GM19025 (cell line): ENCODE data around the gene ERG.

ENCODE experiments used
- ATAC-seq: cut with Tn5 transposase; IDR thresholded peaks from one replicate; pipeline ENCODE4 v1.9.1; 2021; ENCODE audit warnings: mild to moderate bottlenecking, low read depth, moderate library complexity; ENCODE audit not compliant: unreplicated experiment

ERG gene

GRCh38 chr21:38400195-38400919 is 97.9 kb downstream of the ERG start:
- ATAC-seq: no peak

DNA sequence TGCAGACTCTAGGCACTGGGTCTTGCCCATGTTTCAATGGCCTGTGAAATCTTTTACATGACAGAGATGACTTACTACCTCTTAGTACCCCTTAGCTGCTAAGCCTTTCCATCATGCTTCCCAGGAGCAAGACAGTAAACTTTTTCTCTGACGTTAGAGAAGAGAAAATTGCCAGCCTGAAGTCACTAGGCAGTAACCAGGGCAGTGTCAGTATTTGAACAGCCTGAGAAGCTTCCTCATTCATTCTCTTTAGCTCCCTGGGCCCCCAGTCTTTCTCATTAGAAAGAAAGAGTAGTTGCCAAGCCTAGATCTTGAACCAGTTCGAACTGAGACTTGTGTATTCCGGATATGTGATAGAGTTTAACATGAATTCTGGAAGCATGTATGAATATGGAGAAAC is 99.2 kb downstream of the ERG start:
- no peak for ATAC-seq

- ATAC-seq: no peak
These were observed 102.0 kb downstream of the ERG start for GRCh38 chr21:38396325-38396724.

GRCh38 chr21:38395581-38395980 is 102.7 kb downstream of the ERG start:
- ATAC-seq: no peak

DNA sequence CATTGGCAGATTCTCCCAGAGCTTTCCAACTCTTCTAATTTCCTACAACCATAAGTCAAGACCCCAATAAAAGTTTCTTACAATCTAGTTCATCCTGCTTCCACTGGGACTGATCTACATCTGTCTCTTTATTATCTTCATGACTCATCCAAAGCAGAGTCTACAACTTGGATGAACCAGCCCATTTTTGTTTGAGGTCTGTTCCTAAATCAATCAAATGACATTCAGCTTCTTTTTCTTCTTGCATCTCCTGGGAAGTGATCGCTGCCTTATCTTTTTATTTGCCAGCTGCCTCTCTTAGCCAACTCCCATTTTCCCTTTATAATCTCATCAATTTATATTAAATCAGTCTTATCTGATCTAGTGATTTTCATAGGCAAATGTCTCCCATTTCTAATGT is 105.6 kb downstream of the ERG start:
- no peak for ATAC-seq

DNA sequence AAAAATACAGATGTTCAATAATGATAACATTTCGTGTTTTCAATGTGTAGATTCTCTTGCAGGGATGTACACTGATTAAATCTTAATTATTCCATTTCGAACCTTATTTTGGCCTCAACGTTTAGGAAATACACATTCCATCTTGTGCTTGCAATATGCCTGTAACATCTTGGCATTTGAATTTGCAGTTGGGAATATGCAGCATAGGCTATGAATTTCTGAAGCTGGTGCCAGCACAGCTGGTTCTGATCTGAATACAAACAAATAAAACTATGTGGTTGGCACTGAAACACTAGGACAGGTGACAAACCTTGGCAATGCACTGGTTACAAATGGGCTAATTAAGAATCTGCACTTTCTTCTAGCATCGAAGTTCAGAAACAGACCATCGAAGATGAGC is 108.4 kb downstream of the ERG start:
- no peak for ATAC-seq

DNA sequence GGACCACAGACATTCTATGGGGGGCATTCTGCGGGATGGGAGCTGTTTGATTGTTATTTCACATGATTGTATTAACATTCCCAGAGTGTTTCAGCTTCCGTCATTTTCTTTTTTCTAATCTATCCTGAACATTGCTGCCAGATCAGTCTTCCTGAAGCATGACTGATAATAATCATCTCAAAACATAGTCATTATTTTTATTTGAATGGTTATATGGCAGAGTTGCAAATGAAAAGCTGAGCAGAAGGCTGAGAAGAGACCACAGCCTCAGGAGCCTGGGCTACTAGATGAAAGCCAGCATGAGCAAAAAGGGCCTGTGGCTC is 109.0 kb downstream of the ERG start:
- ATAC-seq: no peak

DNA sequence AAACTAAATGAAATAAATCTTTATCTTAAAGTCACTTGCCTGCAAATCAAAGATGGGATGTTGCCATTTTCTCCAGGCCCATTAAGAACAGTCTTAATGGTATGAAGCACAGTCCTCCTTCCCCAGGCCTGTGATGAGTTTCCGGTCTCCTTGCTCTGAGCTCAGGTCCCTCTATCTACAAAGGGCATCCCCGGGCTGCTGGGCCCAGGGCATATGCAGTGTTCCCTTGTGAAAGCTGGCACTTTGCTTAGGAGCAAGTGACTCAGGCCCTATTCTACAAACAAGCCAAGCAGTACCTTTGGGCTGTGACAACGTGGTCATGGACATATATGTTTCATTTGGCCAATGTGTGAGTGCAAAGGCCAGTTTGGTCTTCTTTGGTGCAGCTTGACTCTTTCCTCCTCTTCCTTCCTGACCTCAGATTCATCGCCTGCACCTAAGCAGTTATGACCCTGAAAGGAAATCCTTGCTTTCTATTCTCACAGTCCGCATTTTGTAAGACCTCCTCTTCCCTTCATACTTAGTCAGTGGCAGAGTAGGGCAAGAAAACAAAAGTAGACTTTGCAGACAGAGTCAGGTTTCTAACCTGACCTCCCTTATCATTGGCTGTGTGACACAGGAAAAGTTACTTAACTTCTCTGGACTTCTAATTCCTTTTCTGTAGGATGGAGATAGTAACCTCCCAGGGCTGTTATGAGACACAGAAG is 109.5 kb downstream of the ERG start:
- ATAC-seq: no peak

DNA sequence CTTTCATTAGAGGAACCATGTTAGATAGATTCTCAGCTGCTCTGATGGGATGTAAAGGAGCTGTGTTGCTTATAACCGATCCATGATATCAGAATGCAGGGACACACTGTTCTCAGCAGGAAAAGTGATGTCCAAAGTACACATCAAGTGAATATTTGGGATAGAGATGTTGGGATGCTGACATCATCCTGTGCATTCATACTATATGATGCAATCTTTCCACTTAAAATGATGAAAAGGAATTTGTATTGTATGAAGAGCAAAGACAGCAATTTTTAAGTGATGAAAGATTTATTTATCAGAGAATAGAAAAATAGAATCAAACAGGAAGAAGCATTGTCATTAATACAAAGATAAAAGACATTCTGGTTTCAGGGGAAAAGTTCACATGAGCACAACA is 110.1 kb downstream of the ERG start:
- ATAC-seq: no peak

- no peak for ATAC-seq
These were observed 111.3 kb downstream of the ERG start for GRCh38 chr21:38386967-38387366.

DNA sequence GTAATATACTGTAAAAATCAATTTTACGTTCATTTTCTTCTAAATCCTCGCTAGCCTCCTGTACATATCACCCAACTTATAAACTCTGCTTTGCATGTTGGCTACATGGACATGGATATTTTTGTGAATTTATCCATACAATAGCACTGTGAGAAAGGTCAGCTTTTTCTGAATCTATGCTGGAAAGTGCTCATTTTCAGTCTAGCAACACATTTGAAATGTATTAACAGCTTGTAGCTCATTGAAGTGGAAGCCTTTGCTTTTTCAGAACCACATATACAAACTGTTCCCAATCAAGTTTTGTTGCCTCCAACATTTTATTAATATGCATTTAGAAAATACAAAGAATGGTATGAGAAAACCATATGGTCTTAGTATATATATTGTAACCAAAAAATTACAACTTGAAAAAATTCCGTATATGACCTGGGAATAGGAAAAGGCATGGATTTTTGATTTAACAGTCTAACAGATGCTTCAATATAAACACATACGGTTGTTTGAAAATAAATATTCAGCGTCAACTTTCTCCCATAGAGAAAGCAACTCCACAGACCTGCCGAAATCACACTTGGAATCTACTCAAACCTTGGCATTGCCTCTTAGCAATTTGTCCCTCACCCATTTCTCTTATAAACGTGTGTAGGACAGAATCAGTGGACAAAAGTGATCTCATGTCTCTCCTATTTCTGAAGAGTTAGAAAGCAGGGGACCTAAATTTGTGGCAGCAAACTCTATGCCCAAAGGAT is 112.7 kb downstream of the ERG start:
- no peak for ATAC-seq

DNA sequence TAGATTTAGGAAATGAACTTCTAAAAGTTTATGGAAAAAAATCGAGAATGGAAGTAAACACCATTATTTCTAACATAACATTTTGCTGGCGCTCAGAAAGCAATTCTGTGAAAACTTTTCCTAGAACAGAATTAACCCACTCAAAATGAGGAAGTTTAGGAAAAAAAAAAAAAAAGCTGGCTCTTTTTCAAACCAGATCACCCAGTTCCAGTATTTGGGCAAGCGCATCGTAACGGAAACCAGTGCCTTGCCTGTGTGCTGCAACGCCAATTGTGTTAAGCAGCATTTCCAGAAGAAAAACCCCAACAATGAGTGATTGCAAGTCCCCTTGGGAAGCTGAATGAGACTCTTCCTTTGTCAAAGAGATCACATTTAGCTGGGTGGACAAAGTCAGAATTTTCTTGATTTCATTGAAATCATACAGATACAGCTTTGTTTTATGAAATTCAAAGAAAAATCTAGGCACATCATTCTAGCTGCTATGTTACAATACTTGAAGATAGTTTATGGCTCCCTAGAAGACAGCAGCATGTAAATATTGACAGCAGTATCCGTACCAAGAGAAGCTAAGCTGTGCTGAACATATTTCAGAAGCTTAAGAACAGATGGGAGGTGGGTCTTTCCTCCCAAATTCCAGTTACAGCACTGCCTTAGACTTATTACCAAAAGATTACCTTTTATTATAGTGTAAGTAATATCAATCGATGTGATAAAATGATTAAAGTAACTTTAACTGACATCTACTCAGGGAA is 113.4 kb downstream of the ERG start:
- no peak for ATAC-seq

DNA sequence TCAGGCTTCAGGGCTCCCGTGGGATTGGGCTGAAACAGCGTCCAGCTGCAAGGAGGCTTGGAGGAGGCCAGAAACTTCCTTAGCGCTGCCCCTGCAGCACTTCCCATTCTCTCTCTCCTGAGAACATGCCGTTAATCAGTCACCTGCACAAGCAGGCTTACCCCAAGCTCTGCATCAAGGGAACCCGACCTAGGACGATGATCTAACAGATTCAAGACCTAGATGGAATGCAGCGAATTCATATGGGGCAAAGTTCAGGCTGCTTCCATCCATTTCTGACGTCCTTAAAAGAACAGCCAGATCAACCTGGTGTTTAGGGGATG is 114.1 kb downstream of the ERG start:
- no peak for ATAC-seq

DNA sequence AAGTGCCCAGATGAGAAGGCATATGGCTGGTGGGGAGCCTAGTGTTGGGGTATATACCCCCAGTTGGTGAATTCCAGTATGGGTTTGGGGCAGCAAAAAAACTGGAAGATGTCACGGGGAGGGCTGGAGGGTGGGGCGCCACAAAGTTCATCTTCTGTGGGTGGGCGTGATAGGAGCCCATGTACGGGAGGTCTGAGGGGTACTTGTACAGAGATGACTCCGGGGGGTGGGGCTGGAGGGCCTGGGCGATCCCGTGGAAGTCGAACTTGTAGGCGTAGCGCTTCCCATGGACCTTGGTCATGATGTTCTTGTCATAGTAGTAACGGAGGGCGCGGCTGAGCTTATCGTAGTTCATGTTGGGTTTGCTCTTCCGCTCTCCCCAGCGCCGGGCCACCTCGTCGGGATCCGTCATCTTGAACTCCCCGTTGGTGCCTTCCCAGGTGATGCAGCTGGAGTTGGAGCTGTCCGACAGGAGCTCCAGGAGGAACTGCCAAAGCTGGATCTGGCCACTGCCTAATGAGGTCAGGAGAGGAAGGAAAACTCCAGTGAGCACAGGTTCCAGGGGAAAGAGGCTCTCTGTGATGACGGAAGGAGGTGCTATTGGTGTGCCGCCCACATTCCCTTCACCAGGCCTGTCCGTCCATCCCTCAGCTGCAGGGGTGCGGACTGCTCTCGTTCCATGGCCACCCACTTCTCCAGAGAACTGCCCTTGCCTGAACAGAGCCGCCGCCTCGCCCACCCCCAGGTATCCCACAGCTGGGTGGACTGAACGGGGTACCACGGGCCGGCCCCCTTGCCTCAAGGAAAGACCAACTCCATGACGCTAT is 114.7 kb downstream of the ERG start:
- ATAC-seq: no peak

DNA sequence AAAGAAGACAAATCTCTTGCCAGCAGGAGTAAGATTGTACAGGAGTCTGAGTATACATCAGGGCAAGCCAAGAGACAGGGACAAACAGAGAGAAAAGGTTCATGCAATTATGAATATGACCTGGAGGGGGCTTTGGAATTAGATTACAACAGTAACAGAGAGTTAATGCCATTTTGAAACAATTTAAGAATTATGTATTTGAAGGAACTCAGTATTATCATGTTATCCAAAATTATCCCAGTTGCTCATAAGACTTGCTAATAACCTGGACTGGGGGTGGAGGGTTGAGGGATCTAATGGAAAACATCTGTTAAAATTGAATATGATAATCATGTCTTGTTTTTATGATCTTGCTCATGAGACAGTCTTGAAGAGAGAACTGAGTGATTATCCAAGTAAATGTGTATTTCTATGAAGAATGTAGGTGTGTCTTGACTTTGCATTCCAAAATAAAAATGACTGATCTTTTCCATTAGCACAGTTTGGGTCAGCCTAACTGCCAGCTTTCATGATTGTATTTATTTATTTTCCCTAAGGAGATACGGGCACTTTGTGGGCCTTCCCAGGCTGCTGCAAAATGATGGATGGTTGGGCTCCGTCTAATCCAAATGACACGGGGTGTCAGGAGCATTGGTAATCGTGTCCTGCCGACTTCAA is 117.7 kb downstream of the ERG start:
- ATAC-seq: no peak

DNA sequence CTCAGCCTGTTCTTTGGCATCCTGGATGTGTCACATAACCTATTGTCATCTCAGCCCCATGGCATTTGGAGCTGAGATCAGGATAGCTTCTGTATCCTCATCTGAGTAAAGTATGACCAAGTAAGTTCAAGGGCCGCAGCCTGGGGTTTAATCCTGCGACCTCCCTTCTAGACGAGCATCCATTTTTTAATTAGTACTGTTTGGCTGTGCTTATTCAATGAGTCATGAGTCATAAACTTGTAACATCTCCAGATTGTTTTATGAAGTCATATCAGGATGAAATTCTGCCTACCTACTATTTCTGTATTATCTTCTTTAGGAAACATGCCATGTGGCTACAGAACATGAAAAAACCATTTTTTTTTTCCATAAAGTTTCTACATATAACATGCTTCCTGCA is 119.1 kb downstream of the ERG start:
- ATAC-seq: no peak

- no peak for ATAC-seq
These were observed 120.8 kb downstream of the ERG start for GRCh38 chr21:38377165-38378088.

- ATAC-seq: no peak
These were observed 121.6 kb downstream of the ERG start for GRCh38 chr21:38376693-38377092.

DNA sequence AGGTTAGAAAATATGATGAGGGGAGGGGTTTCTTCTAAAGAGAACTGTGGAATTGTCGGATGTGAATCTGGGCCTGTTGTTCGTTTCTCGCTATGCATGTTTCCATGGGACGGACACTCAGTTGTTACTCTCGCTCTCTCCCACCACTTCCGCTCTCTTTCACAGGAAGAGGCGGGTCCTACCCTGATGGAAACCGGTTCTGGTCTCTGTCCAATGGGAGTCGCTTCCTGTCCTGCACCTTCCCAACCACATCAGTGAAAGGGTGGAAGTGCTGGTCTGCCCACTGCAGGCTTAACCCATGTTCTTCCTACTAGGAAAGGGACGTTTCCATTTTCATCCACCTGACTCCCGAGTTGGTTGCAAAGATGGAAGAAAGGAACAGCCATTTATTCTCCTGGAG is 122.0 kb downstream of the ERG start:
- ATAC-seq: no peak
